ENCODE data around the gene TRMT1.

The TRMT1 gene

GRCh38 chr19:13101590-13102415, 14.7 kb downstream of the TRMT1 start:
- no peak for DNase-seq

- no peak for DNase-seq
Measured at GRCh38 chr19:13100841-13101589, 15.5 kb downstream of the TRMT1 start.

- no peak for DNase-seq
Measured at GRCh38 chr19:13100031-13100588, 16.4 kb downstream of the TRMT1 start.

GRCh38 chr19:13099073-13099999, 17.2 kb downstream of the TRMT1 start:
- DNase-seq, result no peak

- DNase-seq, result no peak
Measured at GRCh38 chr19:13098277-13099072, 18.1 kb downstream of the TRMT1 start.

GRCh38 chr19:13097463-13098258, 18.9 kb downstream of the TRMT1 start:
- DNase-seq, result no peak

GRCh38 chr19:13097033-13097462, 19.5 kb downstream of the TRMT1 start:
- no peak for DNase-seq

GRCh38 chr19:13095934-13096927, 20.3 kb downstream of the TRMT1 start:
- DNase-seq, result no peak

GRCh38 chr19:13095393-13095784, 21.2 kb downstream of the TRMT1 start:
- no peak for DNase-seq

- DNase-seq, result no peak
Measured at GRCh38 chr19:13094771-13095392, 21.7 kb downstream of the TRMT1 start.

- DNase-seq, result no peak
Measured at GRCh38 chr19:13094106-13094504, 22.4 kb downstream of the TRMT1 start.

- DNase-seq, result peak; percentile 66
Measured at GRCh38 chr19:13093407-13094105, 23.0 kb downstream of the TRMT1 start.

GRCh38 chr19:13092606-13093235, 23.8 kb downstream of the TRMT1 start:
- DNase-seq, result peak; percentile 13

GRCh38 chr19:13092158-13092543, 24.4 kb downstream of the TRMT1 start:
- DNase-seq, result no peak

- no peak for DNase-seq
Measured at GRCh38 chr19:13091400-13092157, 25.0 kb downstream of the TRMT1 start.

GRCh38 chr19:13090511-13091231, 25.9 kb downstream of the TRMT1 start:
- DNase-seq, result no peak

Data from HCEC 1CT (cell line).